Measurements from ENCODE around the gene MAEA.

The MAEA gene

GRCh38 chr4:1367230-1367935, 77.7 kb downstream of the MAEA start:
- no peak for TF ChIP-seq CTCF (IDR thresholded peaks at IDR 0.05; ENCODE audit: borderline replicate concordance, extremely low read depth, low read length, poor library complexity, severe bottlenecking)
- no peak for TF ChIP-seq EZH2 (IDR thresholded peaks at IDR 0.05; ENCODE audit: borderline replicate concordance, low read depth, low read length, severe bottlenecking)
- Histone ChIP-seq H3K27ac (ENCODE audit: low read length) (no peak overlapping the region), H3K4me3 (ENCODE audit: low read depth in 1 of 2, low read length in 2 of 2) (no peak overlapping the region), H3K9me3 (ENCODE audit: insufficient read depth, low read length, severe bottlenecking) (no peaks in the 10 kb centered on the region), H3K36me3 (ENCODE audit: insufficient read depth, low read length) (peaks cover 21% of the 10 kb centered on the region), H3K4me1 (ENCODE audit: insufficient read depth, low read length) (no peaks in the 10 kb centered on the region), H2AFZ (ENCODE audit: low read depth, low read length) (no peak overlapping the region), H4K20me1 (ENCODE audit: insufficient read depth, low read length) (peaks cover 7% of the 10 kb centered on the region; the same call in 1 of the 2 replicates), H3K9ac (ENCODE audit: low read depth, low read length) (no peak overlapping the region), H3K79me2 (ENCODE audit: insufficient read depth, low read length) (no peaks in the 10 kb centered on the region), H3K27me3 (ENCODE audit: insufficient read depth, low read length, poor library complexity) (no peaks in the 10 kb centered on the region), H3K4me2 (ENCODE audit: insufficient read depth, low read length) (no peak overlapping the region)
- DNase-seq (no peak), ATAC-seq (ENCODE audit: insufficient read depth, low read depth) (no peak)

GRCh38 chr4:1367936-1368289, 78.2 kb downstream of the MAEA start:
- no peak overlapping the region for H3K9ac ChIP-seq (ENCODE audit: low read depth, low read length)
- no peaks in the 10 kb centered on the region for H3K79me2 ChIP-seq (ENCODE audit: insufficient read depth, low read length)
- no peak overlapping the region for H3K4me3 ChIP-seq (ENCODE audit: low read depth in 1 of 2, low read length in 2 of 2)
- no peak for DNase-seq
- no peak overlapping the region for H3K27ac ChIP-seq (ENCODE audit: low read length)
- H3K36me3 ChIP-seq (ENCODE audit: insufficient read depth, low read length): peaks cover 21% of the 10 kb centered on the region
- ATAC-seq (ENCODE audit: insufficient read depth, low read depth): no peak
- H3K27me3 ChIP-seq (ENCODE audit: insufficient read depth, low read length, poor library complexity): no peaks in the 10 kb centered on the region
- no peaks in the 10 kb centered on the region for H3K4me1 ChIP-seq (ENCODE audit: insufficient read depth, low read length)
- no peaks in the 10 kb centered on the region for H3K9me3 ChIP-seq (ENCODE audit: insufficient read depth, low read length, severe bottlenecking)
- H2AFZ ChIP-seq (ENCODE audit: low read depth, low read length): no peak overlapping the region
- no peak for TF ChIP-seq CTCF (IDR thresholded peaks at IDR 0.05; ENCODE audit: borderline replicate concordance, extremely low read depth, low read length, poor library complexity, severe bottlenecking)
- no peak for TF ChIP-seq EZH2 (IDR thresholded peaks at IDR 0.05; ENCODE audit: borderline replicate concordance, low read depth, low read length, severe bottlenecking)
- H3K4me2 ChIP-seq (ENCODE audit: insufficient read depth, low read length): no peak overlapping the region
- peaks cover 7% of the 10 kb centered on the region; the same call in 1 of the 2 replicates for H4K20me1 ChIP-seq (ENCODE audit: insufficient read depth, low read length)

GRCh38 chr4:1368421-1369090, 78.9 kb downstream of the MAEA start:
- peak; percentile 31; the same call in 1 of the 3 replicates for ATAC-seq (ENCODE audit: insufficient read depth, low read depth)

More at GRCh38 chr4:1368421-1369090, 78.9 kb downstream of the MAEA start:
- peaks cover 7% of the 10 kb centered on the region; the same call in 1 of the 2 replicates for H4K20me1 ChIP-seq (ENCODE audit: insufficient read depth, low read length)
- no peaks in the 10 kb centered on the region for H3K27me3 ChIP-seq (ENCODE audit: insufficient read depth, low read length, poor library complexity)
- H3K79me2 ChIP-seq (ENCODE audit: insufficient read depth, low read length): no peaks in the 10 kb centered on the region
- no peak for DNase-seq
- no peak overlapping the region for H3K4me2 ChIP-seq (ENCODE audit: insufficient read depth, low read length)
- H3K27ac ChIP-seq (ENCODE audit: low read length): no peak overlapping the region
- no peak overlapping the region for H3K4me3 ChIP-seq (ENCODE audit: low read depth in 1 of 2, low read length in 2 of 2)
- H2AFZ ChIP-seq (ENCODE audit: low read depth, low read length): no peak overlapping the region
- no peaks in the 10 kb centered on the region for H3K9me3 ChIP-seq (ENCODE audit: insufficient read depth, low read length, severe bottlenecking)
- TF ChIP-seq EZH2 (IDR thresholded peaks at IDR 0.05; ENCODE audit: borderline replicate concordance, low read depth, low read length, severe bottlenecking) (no peak), CTCF (IDR thresholded peaks at IDR 0.05; ENCODE audit: borderline replicate concordance, extremely low read depth, low read length, poor library complexity, severe bottlenecking) (no peak)
- peaks cover 21% of the 10 kb centered on the region for H3K36me3 ChIP-seq (ENCODE audit: insufficient read depth, low read length)
- no peaks in the 10 kb centered on the region for H3K4me1 ChIP-seq (ENCODE audit: insufficient read depth, low read length)
- no peak overlapping the region for H3K9ac ChIP-seq (ENCODE audit: low read depth, low read length)
